Measurements from ENCODE around the gene PTPRT.

PTPRT gene

GRCh38 chr20:42024653-42025052 is 1165.1 kb downstream of the PTPRT start:
- no peaks in the 10 kb centered on the region for H3K27me3 ChIP-seq (ENCODE audit: insufficient read depth, low read length, poor library complexity)
- peak; percentile 67; the same call in 2 of the 3 replicates for ATAC-seq (ENCODE audit: insufficient read depth, low read depth)
- H3K4me3 ChIP-seq (ENCODE audit: low read depth in 1 of 2, low read length in 2 of 2), result no peak overlapping the region
- no peak overlapping the region for H2AFZ ChIP-seq (ENCODE audit: low read depth, low read length)
- H3K9me3 ChIP-seq (ENCODE audit: insufficient read depth, low read length, severe bottlenecking), result no peaks in the 10 kb centered on the region
- H3K27ac ChIP-seq (ENCODE audit: low read length), result no peak overlapping the region
- H3K4me1 ChIP-seq (ENCODE audit: insufficient read depth, low read length), result no peaks in the 10 kb centered on the region
- TF ChIP-seq CTCF (IDR thresholded peaks at IDR 0.05; ENCODE audit: borderline replicate concordance, extremely low read depth, low read length, poor library complexity, severe bottlenecking) (no peak), EZH2 (IDR thresholded peaks at IDR 0.05; ENCODE audit: borderline replicate concordance, low read depth, low read length, severe bottlenecking) (no peak)
- no peaks in the 10 kb centered on the region for H3K36me3 ChIP-seq (ENCODE audit: insufficient read depth, low read length)
- H3K9ac ChIP-seq (ENCODE audit: low read depth, low read length), result no peak overlapping the region
- DNase-seq, result peak; percentile 58
- H3K4me2 ChIP-seq (ENCODE audit: insufficient read depth, low read length), result no peak overlapping the region
- no peaks in the 10 kb centered on the region for H3K79me2 ChIP-seq (ENCODE audit: insufficient read depth, low read length)
- H4K20me1 ChIP-seq (ENCODE audit: insufficient read depth, low read length), result no peaks in the 10 kb centered on the region
